ENCODE data around the gene GTF2H4.

Gene GTF2H4

DNA sequence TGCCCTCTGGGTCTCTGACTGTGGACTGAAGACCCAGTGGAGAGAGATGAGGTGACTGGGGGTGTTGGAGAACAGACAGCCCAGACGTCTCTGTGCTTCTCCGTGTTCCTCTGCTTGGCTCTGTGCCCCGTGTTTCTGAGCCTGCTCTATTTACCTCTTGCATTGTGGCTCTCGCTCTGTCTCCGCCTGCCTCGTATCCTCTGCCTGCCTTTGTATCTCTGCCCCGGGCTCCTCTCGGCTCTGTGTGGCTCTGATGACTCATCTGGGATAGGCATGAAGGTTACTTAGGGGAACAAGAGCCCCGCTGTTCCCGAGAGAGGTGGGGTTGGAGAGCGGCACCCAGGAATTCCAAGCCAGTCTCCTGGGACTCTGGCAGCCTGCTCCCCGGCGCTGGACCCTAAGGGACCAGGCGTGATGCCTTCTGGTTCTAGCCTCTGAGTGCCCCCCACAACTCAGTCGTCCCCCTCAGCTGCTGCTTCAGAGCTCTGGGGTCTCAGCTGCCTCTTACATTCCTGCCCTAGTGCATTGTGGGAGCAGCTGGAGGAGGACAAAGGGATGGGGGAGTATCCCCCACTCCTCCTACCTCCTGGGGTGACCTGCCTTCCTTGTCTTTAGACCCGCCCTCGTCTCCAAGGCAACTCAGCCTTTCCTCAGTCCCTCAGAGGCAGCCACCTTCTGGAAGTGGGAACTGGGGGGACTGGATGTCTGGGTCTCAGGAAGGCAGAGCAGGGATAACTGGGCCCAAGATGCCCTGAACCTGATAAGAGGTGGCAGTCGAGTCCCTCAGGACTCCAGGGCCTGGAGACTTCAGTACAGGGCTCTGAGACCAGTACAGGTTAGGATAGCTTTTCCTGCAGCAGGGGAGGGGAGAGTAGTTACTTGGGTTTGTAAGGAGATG lies 21.8 kb upstream of the GTF2H4 start:
- TF ChIP-seq, protein P1, sequence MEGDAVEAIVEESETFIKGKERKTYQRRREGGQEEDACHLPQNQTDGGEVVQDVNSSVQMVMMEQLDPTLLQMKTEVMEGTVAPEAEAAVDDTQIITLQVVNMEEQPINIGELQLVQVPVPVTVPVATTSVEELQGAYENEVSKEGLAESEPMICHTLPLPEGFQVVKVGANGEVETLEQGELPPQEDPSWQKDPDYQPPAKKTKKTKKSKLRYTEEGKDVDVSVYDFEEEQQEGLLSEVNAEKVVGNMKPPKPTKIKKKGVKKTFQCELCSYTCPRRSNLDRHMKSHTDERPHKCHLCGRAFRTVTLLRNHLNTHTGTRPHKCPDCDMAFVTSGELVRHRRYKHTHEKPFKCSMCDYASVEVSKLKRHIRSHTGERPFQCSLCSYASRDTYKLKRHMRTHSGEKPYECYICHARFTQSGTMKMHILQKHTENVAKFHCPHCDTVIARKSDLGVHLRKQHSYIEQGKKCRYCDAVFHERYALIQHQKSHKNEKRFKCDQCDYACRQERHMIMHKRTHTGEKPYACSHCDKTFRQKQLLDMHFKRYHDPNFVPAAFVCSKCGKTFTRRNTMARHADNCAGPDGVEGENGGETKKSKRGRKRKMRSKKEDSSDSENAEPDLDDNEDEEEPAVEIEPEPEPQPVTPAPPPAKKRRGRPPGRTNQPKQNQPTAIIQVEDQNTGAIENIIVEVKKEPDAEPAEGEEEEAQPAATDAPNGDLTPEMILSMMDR (IDR thresholded peaks at IDR 0.05; ENCODE audit: insufficient read depth, low read length, missing control alignments): no peak
- ChIA-PET POLR2A (interaction anchor here (0.7 kb wide), 2 partner anchors 28 to 73 kb away, joined by 3 read pairs; partner anchors contain the start of gene VARS2), CTCF (interaction anchor here (1.1 to 13.1 kb wide), 8 partner anchors 8 to 194 kb away, joined by 4 to 472 read pairs (median 10); no protein-coding TSS in a partner anchor)
- peak overlapping the region; percentile 82 for H3K4me3 ChIP-seq (ENCODE audit: low read depth, low read length)
- no peak for DNase-seq (ENCODE audit: low read depth, low spot score)

DNA sequence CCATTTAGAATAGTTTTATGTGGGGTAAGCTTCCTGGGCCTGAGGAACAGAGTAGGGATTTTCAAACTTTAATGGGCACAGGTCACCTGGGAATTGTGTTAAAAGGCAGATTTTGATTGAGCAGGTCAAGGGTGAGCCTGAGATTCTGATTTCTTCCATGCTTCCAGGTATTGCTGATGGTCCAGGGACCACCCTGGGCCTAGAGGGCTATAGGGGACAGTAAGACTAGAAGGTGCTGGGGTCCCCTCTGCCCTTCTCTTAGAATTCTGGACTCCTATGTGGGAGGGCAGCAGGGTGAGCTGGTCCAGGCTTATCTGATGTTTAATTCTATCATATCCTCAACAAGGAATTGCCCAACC lies 21.1 kb upstream of the GTF2H4 start:
- CTCF ChIA-PET: interaction anchor here (1.1 to 13.1 kb wide), 6 partner anchors 8 to 200 kb away, joined by 4 to 472 read pairs (median 10); no protein-coding TSS in a partner anchor
- H3K4me3 ChIP-seq (ENCODE audit: low read depth, low read length): peak overlapping the region; percentile 82; the same call in 1 of the 2 replicates
- TF ChIP-seq, protein P1 (IDR thresholded peaks at IDR 0.05; ENCODE audit: insufficient read depth, low read length, missing control alignments): no peak
- POLR2A ChIA-PET: no interaction called here
- DNase-seq (ENCODE audit: low read depth, low spot score): no peak

DNA sequence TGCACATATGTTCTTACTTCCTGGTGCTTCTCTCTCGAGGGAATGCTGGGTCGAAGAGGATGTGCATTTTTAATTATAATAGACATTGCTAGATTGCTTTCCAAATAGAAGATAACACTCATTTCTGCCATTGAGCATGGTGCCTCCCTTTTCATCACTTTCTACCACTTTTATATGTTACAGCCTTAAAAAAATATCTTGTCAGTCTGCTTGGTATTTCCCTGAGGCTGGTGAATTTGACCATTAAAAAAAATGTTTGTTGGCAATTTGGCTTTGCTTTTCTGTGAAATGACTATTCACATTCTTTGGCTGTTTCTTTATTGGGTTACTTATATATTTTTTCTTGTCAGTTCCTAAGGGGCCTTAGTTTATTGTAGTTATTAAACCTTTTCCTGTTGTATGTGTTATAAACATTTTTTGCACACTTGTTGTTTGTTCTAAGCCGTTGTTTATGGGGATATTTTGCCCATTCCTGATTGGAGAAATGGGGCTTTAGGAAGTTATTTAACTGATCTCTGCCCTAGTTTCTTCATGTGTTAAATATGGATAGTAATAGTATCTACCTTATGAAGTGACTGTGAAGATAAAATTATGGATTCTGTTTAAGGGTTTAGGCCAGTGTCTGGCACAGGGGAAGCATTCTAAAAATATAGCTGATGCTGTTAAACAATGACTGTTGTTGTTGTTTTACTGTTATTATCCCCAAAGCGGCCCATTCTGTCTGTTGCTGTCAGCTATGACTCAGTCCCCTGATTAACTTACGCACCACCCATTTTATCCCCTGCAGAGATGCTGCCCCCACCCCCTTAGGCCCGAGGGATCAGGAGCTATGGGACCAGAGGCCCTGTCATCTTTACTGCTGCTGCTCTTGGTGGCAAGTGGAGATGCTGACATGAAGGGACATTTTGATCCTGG lies 19.8 kb upstream of the GTF2H4 start:
- DNase-seq (ENCODE audit: low read depth, low spot score): no peak
- no peak overlapping the region for H3K4me3 ChIP-seq (ENCODE audit: low read depth, low read length)
- TF ChIP-seq, protein P1 (IDR thresholded peaks at IDR 0.05; ENCODE audit: insufficient read depth, low read length, missing control alignments): no peak
- ChIA-PET POLR2A (no interaction called here), CTCF (interaction anchor here (1.0 to 13.1 kb wide), 10 partner anchors 10 to 199 kb away, joined by 3 to 472 read pairs (median 10); no protein-coding TSS in a partner anchor)

DNA sequence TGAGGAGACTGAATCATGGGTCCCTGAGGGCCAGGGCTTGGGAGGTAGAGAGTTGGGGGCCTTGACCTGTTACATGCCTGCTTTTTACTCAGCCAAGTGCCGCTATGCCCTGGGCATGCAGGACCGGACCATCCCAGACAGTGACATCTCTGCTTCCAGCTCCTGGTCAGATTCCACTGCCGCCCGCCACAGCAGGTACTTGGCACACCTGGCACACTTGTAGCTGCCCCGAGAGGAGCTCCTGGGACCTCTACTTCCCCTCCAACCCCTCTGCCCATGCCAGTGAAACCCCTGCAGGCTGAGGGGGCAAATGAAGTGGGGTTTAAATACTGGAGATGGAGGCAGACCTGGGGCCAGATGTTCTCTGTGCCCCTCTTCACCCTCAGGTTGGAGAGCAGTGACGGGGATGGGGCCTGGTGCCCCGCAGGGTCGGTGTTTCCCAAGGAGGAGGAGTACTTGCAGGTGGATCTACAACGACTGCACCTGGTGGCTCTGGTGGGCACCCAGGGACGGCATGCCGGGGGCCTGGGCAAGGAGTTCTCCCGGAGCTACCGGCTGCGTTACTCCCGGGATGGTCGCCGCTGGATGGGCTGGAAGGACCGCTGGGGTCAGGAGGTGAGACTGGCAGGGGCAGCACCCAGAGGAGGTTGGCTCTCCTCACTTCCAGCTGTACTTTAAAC lies 19.1 kb upstream of the GTF2H4 start:
- CTCF ChIA-PET: interaction anchor here (0.7 to 3.7 kb wide), 12 partner anchors 9 to 198 kb away, joined by 3 to 18 read pairs (median 9); no protein-coding TSS in a partner anchor

DNA sequence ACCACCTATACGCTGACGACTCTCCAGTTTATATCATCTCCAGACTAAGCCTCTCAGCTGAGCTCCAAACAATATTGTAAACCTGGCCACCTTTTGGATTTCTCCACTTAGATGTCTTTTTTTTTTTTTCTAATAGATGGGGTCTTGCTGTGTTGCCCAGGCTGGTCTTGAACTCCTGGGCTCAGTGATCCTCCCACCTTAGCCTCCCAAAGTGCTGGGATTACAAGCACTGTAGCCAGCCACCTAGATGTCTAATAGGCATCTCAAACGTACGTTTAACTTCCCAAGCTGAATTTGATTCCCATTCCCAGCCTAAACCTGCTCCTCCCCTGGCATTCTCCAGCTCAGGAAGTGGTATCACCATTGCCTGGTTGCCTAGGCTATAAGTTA lies 18.5 kb upstream of the GTF2H4 start:
- no peak for DNase-seq (ENCODE audit: low read depth, low spot score)
- TF ChIP-seq, protein P1 (IDR thresholded peaks at IDR 0.05; ENCODE audit: insufficient read depth, low read length, missing control alignments): no peak
- H3K4me3 ChIP-seq (ENCODE audit: low read depth, low read length): no peak overlapping the region
- CTCF ChIA-PET: interaction anchor here (0.7 to 3.7 kb wide), 12 partner anchors 9 to 198 kb away, joined by 3 to 18 read pairs (median 8); no protein-coding TSS in a partner anchor
- POLR2A ChIA-PET: no interaction called here

More for the DNA sequence above, 19.1 kb upstream of the GTF2H4 start:
- DNase-seq (ENCODE audit: low read depth, low spot score): no peak
- TF ChIP-seq, protein P1 (IDR thresholded peaks at IDR 0.05; ENCODE audit: insufficient read depth, low read length, missing control alignments): no peak
- POLR2A ChIA-PET: no interaction called here
- no peak overlapping the region for H3K4me3 ChIP-seq (ENCODE audit: low read depth, low read length)
